Right lobe of liver (tissue), 4 donors: ENCODE measurements around the gene ABHD12.

Experiments
- CTCF ChIP-seq, 4 donors: fragments of 200-600 bp in 3 of 4; fragments of 450-650 bp in 1 of 4; IDR thresholded peaks; one replicate each; pipeline versions ENCODE4 v1.5.1 to v1.8.0; 2016 to 2022; ENCODE audit warnings: antibody characterized with exemption in 4 of 4, mild to moderate bottlenecking in 2 of 4
- POLR2A ChIP-seq: fragments of 450-650 bp; IDR thresholded peaks from one replicate; pipeline ENCODE4 v1.6.1; 2017; ENCODE audit warnings: antibody characterized with exemption, mild to moderate bottlenecking
- donor health status: DM: no; HTN: no; CAD: no.
- donor health status: DM: no; HTN: no; CAD: no.
- donor health status: DM: no; HTN: yes; CAD: no.

DNA sequence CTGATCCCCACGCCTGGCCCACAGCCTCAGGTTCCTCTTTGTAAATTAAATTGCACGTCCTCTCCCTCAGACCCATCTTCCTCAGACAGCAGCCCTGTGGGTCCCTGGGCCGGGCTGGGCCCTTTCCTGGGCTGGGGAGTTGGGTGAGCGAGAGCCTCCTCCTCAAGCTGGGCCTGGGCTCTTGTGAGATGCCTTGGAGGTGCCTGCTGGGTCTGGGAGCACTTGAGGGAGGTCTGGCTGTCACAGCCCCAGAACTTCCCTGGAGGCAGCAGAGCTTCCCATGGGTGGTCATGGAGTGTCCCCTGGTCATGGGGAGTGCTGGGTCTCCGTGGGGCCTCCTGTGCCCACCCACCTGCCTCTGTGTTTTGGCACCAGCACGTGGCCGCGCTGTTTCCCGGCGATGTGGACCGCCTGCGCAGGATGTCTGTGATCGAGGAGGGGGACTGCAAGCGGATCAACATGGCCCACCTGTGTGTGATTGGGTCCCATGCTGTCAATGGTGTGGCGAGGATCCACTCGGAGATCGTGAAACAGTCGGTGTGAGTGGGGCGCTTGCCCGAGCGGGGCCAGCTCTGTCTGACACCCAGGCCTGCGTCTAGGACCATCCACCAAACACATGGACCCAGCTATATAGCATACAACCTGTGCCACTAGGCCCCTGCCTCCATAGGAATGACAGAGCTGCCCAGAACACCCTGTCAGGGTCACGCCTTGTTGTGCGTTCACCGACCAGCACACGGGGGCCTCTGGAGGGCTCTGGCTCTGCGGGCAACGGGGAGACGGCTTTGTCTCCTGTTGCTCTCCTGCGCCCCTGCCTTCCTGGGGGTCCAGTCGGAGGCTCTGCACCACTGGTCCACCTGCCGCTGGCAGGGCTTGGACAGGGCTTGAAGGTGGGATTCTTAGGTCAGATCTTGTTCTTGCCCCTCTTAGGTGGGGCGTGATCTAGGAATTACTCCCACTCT is 109.8 kb downstream of the ABHD12 start:
- TF ChIP-seq CTCF (IDR thresholded peaks at IDR 0.05) (no peak), POLR2A (no peak)
